ENCODE data around the gene SSR1. TPM values are rescaled to one million over a fixed set of nuclear protein-coding genes. Genes with fewer than 3 reads are reported as not detected.
"Not testable (repeated sequence)": the region's sequence is repeated elsewhere in the genome, so short reads cannot be mapped to it uniquely, and the experiment has no call there.

The SSR1 gene
- 10 to 100 TPM; 71.6 to 96.3 (median 82.0) TPM for total RNA-seq
- 21.6 TPM for polyA plus RNA-seq
- long read RNA-seq, donor 1, full-length matches to known transcripts: 96 of 113 reads
- long read RNA-seq, donor 1, partial matches to known transcripts: 3 of 113 reads
- long read RNA-seq, donor 1, other reads (novel, unspliced or antisense): 14 of 113 reads
- long read RNA-seq, donor 2, full-length matches to known transcripts: 38 of 46 reads
- long read RNA-seq, donor 2, partial matches to known transcripts: 6 of 46 reads
- long read RNA-seq, donor 2, other reads (novel, unspliced or antisense): 2 of 46 reads
- long read RNA-seq, donor 3, full-length matches to known transcripts: 230 of 292 reads
- long read RNA-seq, donor 3, partial matches to known transcripts: 2 of 292 reads
- long read RNA-seq, donor 3, other reads (novel, unspliced or antisense): 60 of 292 reads
- long read RNA-seq, donor 4, full-length matches to known transcripts: 40 of 52 reads
- long read RNA-seq, donor 4, partial matches to known transcripts: 1 of 52 reads
- long read RNA-seq, donor 4, other reads (novel, unspliced or antisense): 11 of 52 reads

DNA sequence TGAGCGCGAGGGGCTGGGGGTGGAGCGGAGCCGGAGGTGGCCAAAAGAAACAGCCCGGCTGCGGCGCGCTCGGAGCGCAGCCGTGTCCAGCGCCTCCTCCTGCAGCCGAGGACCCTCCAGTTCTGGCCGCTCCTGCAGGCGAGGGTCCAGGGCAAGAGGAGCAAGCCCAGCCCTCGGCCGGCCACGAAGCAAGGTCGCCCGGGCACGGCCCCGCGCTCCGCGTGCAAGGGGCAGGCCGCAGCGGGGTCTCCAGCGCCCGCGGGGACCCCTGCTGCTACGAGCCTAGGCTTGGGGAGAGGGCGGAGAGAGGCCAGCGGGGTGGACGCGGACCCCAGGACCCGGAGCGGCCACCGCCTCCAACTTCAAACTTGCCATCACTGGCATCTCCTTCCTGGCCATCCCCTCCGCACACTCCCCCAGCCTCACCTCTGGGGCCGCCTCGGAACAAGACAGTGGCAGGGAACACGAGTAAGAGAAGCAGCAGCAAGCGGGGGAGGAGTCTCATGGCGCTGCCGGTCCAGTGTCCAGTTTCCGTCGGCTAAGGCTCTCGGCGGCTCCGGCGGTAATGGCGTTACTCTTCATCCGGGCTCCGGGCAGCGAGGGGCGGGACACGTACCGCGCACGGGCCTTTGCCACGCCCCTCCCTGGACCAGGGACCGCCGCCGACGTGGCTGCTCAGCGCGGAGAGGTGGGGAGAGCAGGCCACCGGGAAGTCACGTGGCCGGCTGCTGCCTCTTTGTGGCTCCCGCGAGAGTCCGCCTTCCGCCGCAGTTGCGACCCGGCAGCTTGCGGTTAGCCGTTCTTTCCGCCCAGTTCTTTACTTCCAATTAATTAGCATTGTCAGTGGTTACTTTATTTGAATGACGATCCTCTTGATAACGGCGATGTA lies at the start of gene SSR1:
TSS of gene SSR1 (minus strand) at position 584 of the 889 bp plus-strand sequence. CDS start at position 505, 79 bp downstream.
- Histone ChIP-seq H3K9me3 (ENCODE audit: control insufficient read depth, low read length) (no peaks in the 10 kb centered on the region), H3K4me1 (ENCODE audit: control insufficient read depth, insufficient read depth, low read length) (no peaks in the 10 kb centered on the region), H3K4me3 (ENCODE audit: low read length) (peak within 1 kb of the TSS; percentile 77), H3K27ac (ENCODE audit: low read length) (peak within 1 kb of the TSS; percentile 97), H3K27me3 (ENCODE audit: control insufficient read depth, insufficient read depth) (no peaks in the 10 kb centered on the region)
- ATAC-seq: peak; percentile 100
- intact Hi-C loops (cut with DNase I): loop anchor here in 2 of 4 donors (5.0 to 10.0 kb wide), 2 partner anchors 72 to 79 kb away; partner anchors contain the start of genes CAGE1 (in 1 of the 2) and RIOK1 (in 1 of the 2)
- under 1% methylated on average over 83 of the region's 83 CpGs for WGBS
- DNase-seq: peak; percentile 98 to 99 (median 99)

GRCh38 chr6:7351916-7352315 lies 38.9 kb upstream of the SSR1 start:
- H3K4me1 ChIP-seq (ENCODE audit: control insufficient read depth, insufficient read depth, low read length); DNase-seq; H3K9me3 ChIP-seq (ENCODE audit: control insufficient read depth, low read length); H3K27me3 ChIP-seq (ENCODE audit: control insufficient read depth, insufficient read depth); intact Hi-C loops (cut with DNase I); H3K27ac ChIP-seq (ENCODE audit: low read length); ATAC-seq; H3K4me3 ChIP-seq (ENCODE audit: low read length): not testable (repeated sequence)
- WGBS: 64% methylated on average over 3 of the region's 3 CpGs

- H3K4me3 ChIP-seq (ENCODE audit: low read length); H3K27ac ChIP-seq (ENCODE audit: low read length); intact Hi-C loops (cut with DNase I); DNase-seq; H3K9me3 ChIP-seq (ENCODE audit: control insufficient read depth, low read length); ATAC-seq; H3K4me1 ChIP-seq (ENCODE audit: control insufficient read depth, insufficient read depth, low read length); H3K27me3 ChIP-seq (ENCODE audit: control insufficient read depth, insufficient read depth): not testable (repeated sequence)
- 80% methylated on average over 1 of the region's 1 CpG for WGBS
These were observed 37.6 kb upstream of the SSR1 start for GRCh38 chr6:7350591-7350990.

DNA sequence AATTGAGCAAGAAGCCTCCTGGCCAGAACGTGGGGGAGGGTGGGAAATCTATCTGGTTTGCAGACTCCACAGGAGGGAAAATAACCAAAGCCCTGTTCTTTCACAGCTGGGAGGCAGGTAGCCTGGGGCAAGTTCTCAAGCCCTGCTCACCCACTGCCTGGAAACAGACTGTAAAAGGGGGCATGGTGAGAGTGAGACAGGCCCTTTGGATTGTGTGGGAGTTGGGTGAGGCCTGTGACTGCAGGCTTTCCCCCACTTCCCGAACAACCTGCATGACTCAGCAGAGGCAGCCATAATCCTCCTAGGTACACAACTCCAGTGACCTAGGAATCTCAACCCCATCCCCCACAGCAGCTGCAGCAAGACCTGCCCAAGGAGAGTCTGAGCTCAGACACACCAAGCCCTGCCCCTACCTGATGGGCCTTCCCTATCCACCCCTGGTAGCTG lies 34.6 kb upstream of the SSR1 start:
- 70% methylated on average over 2 of the region's 2 CpGs for WGBS
- H3K27ac ChIP-seq (ENCODE audit: low read length); H3K9me3 ChIP-seq (ENCODE audit: control insufficient read depth, low read length); H3K4me3 ChIP-seq (ENCODE audit: low read length); DNase-seq; ATAC-seq; H3K4me1 ChIP-seq (ENCODE audit: control insufficient read depth, insufficient read depth, low read length); intact Hi-C loops (cut with DNase I); H3K27me3 ChIP-seq (ENCODE audit: control insufficient read depth, insufficient read depth): not testable (repeated sequence)

DNA sequence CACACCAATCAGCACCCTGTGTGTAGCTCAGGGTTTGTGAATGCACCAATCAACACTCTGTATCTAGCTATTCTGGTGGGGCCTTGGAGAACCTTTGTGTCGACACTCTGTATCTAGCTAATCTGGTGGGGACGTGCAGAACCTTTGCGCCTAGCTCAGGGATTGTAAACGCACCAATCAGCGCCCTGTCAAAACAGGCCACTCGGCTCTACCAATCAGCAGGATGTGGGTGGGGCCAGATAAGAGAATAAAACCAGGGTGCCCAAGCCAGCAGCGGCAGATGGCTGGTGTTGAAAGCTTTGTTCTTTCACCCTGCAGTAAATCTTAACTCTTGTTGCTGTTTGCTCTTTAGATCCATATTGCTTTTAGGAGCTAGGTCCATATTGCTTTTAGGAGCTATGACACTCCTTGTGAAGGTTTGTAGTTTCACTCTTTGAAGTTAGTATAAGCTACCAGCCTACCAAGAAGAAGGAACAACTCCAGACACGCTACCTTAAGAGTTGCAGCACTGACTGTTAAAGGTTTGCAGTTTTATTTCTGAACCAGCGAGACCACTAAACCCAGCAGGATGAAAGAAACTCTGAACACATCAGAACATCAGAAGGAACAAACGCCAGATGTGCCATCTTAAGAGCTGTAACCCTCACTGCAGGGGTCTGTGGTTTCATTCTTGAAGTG lies 31.9 kb upstream of the SSR1 start:
- 64% methylated on average over 10 of the region's 10 CpGs for WGBS
- H3K9me3 ChIP-seq (ENCODE audit: control insufficient read depth, low read length); DNase-seq; H3K4me1 ChIP-seq (ENCODE audit: control insufficient read depth, insufficient read depth, low read length); ATAC-seq; H3K27me3 ChIP-seq (ENCODE audit: control insufficient read depth, insufficient read depth); H3K4me3 ChIP-seq (ENCODE audit: low read length); intact Hi-C loops (cut with DNase I); H3K27ac ChIP-seq (ENCODE audit: low read length): not testable (repeated sequence)

- H3K9me3 ChIP-seq (ENCODE audit: control insufficient read depth, low read length): no peaks in the 10 kb centered on the region
- 78% methylated on average over 29 of the region's 29 CpGs for WGBS
- peak overlapping the region; percentile 23 for H3K27ac ChIP-seq (ENCODE audit: low read length)
- H3K27me3 ChIP-seq (ENCODE audit: control insufficient read depth, insufficient read depth): no peaks in the 10 kb centered on the region
- no peaks in the 10 kb centered on the region for H3K4me1 ChIP-seq (ENCODE audit: control insufficient read depth, insufficient read depth, low read length)
- intact Hi-C loops (cut with DNase I): no loop called here
- ATAC-seq: no peak
- no peak overlapping the region for H3K4me3 ChIP-seq (ENCODE audit: low read length)
- peak; percentile 22 to 74 (median 72) for DNase-seq
These were observed 30.8 kb upstream of the SSR1 start for GRCh38 chr6:7343546-7344475.

- Histone ChIP-seq H3K27me3 (ENCODE audit: control insufficient read depth, insufficient read depth) (no peaks in the 10 kb centered on the region), H3K27ac (ENCODE audit: low read length) (peak overlapping the region; percentile 53), H3K4me3 (ENCODE audit: low read length) (no peak overlapping the region), H3K4me1 (ENCODE audit: control insufficient read depth, insufficient read depth, low read length) (no peaks in the 10 kb centered on the region), H3K9me3 (ENCODE audit: control insufficient read depth, low read length) (no peaks in the 10 kb centered on the region)
- intact Hi-C loops (cut with DNase I): no loop called here
- ATAC-seq: peak; percentile 89 to 92
- DNase-seq: peak in 2 of 3 donors; percentile 21 to 54
- 63% methylated on average over 9 of the region's 9 CpGs for WGBS
These were observed 29.2 kb upstream of the SSR1 start for GRCh38 chr6:7341989-7342742.

DNA sequence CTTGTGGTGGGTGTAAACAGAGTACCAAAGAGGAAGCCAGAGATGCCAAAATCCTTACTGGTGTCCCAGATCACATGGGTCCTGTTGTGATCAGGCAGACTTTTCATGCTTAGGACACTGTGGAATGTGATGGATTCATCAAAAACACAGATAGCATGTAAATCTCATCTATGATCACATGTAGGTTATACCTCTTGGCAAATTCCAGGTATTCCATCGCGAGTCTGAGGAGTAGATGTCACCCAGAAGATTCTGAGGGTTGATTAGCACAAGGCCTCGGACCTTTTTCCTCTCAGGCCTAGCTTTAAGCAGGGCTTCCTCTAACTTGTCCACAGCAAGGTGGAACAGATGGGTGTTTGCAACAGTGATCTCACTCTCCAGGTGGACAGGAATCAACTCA lies 28.3 kb upstream of the SSR1 start:
- ATAC-seq (no peak), DNase-seq (no peak)
- no peaks in the 10 kb centered on the region for H3K27me3 ChIP-seq (ENCODE audit: control insufficient read depth, insufficient read depth)
- H3K4me3 ChIP-seq (ENCODE audit: low read length): no peak overlapping the region
- WGBS: 93% methylated on average over 3 of the region's 3 CpGs
- no peaks in the 10 kb centered on the region for H3K4me1 ChIP-seq (ENCODE audit: control insufficient read depth, insufficient read depth, low read length)
- no peaks in the 10 kb centered on the region for H3K9me3 ChIP-seq (ENCODE audit: control insufficient read depth, low read length)
- intact Hi-C loops (cut with DNase I): no loop called here
- H3K27ac ChIP-seq (ENCODE audit: low read length): no peak overlapping the region

DNA sequence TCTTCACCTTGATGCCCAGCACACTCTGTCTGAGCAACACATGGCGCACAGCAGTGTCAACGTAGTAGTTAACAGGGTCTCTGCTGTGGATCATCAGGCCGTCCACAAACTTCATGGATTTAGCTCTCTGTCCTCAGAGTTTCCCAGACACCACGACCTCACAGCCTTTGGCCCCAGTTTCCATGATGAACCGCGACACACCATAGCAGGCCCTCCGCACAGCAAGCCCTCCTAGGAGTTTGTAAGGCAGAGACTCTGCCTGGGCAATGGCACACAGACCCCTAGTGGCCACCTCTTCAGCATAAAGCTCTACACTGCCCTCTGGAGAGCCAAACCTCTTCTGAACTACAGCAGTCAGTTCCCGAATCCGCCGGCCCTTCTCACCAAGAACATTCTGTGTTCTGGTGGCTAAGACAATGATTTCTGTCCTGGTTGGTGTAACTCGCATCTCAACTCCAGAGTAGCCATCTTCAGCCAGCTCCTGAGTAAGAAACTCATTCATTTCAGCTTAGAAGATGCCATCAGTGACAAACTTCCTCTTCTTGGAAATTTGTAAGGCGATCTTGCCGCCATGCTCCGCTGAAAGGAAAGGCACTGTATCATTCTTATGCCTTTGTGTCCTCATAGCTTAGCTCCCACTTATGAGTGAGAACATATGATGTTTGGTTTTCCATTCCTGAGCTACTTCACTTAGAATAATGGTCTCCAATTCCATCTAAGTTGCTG lies 26.2 kb upstream of the SSR1 start:
- H3K4me3 ChIP-seq (ENCODE audit: low read length); intact Hi-C loops (cut with DNase I); H3K4me1 ChIP-seq (ENCODE audit: control insufficient read depth, insufficient read depth, low read length); H3K27me3 ChIP-seq (ENCODE audit: control insufficient read depth, insufficient read depth); H3K27ac ChIP-seq (ENCODE audit: low read length); H3K9me3 ChIP-seq (ENCODE audit: control insufficient read depth, low read length): not testable (repeated sequence)
- ATAC-seq (peak in 1 of 2 donors; percentile 47), DNase-seq (peak in 1 of 3 donors; percentile 42)
- WGBS: 70% methylated on average over 14 of the region's 14 CpGs
